ENCODE results near the gene KCTD11. TPM values are rescaled to one million over a fixed set of nuclear protein-coding genes. Genes with fewer than 3 reads are reported as not detected.

Gene KCTD11
- total and polyA plus RNA-seq, 10 of the 15 experiments (the other 5 are each of a cell fraction or from before 2014, with no cell fraction given) = 0.05 to 7.3 (median 2.9) TPM

DNA sequence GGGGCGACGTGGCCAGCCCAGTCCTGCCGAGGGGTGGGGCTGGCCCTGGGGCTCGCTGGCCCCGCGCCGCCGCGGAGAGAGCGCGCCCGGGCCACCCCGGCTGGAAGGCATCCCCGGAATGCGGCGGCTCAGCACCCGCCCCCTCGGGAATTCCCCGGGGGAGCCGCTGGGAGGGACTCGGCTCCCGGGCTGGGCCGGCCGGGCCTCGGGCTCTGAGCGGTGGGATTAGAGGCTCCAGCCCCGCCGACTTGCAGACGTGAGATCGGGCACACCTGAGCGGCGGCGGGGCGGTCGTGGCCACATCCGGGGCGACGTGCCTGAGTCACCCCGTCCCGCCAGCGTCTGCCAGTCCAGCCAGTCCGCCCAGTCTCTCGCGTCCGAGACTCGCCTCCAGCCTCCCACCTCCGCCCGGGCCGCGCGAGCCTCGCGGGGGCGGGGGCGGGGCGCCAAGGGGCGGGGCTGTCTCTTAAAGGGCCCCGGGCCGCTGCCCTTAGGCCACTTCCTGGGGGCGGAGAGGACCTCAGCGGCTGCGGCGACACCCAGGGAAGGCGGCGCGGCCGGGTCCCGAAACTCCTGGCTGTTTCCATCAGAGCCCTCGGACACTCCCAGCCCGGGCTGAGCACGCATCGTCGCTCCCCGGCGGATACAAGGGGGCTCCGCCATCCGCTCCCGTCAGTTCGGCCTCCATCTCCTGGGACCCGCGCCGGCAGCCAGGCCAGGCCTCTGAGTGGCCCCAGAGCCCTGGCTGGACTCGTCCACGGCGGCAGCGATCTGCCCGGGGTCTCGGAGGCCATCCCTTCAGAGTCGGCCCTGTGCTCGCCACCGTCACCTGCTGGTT, at the start of gene KCTD11 (continued):
- TF ChIP-seq, protein P1, sequence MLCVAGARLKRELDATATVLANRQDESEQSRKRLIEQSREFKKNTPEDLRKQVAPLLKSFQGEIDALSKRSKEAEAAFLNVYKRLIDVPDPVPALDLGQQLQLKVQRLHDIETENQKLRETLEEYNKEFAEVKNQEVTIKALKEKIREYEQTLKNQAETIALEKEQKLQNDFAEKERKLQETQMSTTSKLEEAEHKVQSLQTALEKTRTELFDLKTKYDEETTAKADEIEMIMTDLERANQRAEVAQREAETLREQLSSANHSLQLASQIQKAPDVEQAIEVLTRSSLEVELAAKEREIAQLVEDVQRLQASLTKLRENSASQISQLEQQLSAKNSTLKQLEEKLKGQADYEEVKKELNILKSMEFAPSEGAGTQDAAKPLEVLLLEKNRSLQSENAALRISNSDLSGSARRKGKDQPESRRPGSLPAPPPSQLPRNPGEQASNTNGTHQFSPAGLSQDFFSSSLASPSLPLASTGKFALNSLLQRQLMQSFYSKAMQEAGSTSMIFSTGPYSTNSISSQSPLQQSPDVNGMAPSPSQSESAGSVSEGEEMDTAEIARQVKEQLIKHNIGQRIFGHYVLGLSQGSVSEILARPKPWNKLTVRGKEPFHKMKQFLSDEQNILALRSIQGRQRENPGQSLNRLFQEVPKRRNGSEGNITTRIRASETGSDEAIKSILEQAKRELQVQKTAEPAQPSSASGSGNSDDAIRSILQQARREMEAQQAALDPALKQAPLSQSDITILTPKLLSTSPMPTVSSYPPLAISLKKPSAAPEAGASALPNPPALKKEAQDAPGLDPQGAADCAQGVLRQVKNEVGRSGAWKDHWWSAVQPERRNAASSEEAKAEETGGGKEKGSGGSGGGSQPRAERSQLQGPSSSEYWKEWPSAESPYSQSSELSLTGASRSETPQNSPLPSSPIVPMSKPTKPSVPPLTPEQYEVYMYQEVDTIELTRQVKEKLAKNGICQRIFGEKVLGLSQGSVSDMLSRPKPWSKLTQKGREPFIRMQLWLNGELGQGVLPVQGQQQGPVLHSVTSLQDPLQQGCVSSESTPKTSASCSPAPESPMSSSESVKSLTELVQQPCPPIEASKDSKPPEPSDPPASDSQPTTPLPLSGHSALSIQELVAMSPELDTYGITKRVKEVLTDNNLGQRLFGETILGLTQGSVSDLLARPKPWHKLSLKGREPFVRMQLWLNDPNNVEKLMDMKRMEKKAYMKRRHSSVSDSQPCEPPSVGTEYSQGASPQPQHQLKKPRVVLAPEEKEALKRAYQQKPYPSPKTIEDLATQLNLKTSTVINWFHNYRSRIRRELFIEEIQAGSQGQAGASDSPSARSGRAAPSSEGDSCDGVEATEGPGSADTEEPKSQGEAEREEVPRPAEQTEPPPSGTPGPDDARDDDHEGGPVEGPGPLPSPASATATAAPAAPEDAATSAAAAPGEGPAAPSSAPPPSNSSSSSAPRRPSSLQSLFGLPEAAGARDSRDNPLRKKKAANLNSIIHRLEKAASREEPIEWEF (IDR thresholded peaks at IDR 0.05; ENCODE audit: insufficient replicate concordance, low read depth, low read length) = no peak
- no peak for TF ChIP-seq RCOR1 (conservative IDR thresholded peaks at IDR 0.05; ENCODE audit: low read depth, low read length)
- no peak for TF ChIP-seq ZZZ3 (IDR thresholded peaks at IDR 0.05; ENCODE audit: control insufficient read depth, insufficient read length, low read depth)
- peak; percentile 82 for TF ChIP-seq DPF2 (IDR thresholded peaks at IDR 0.05)
- TF ChIP-seq, protein P2, sequence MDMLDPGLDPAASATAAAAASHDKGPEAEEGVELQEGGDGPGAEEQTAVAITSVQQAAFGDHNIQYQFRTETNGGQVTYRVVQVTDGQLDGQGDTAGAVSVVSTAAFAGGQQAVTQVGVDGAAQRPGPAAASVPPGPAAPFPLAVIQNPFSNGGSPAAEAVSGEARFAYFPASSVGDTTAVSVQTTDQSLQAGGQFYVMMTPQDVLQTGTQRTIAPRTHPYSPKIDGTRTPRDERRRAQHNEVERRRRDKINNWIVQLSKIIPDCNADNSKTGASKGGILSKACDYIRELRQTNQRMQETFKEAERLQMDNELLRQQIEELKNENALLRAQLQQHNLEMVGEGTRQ (IDR thresholded peaks at IDR 0.05; ENCODE audit: borderline replicate concordance, low read depth, low read length) = no peak
- TF ChIP-seq, protein P3, sequence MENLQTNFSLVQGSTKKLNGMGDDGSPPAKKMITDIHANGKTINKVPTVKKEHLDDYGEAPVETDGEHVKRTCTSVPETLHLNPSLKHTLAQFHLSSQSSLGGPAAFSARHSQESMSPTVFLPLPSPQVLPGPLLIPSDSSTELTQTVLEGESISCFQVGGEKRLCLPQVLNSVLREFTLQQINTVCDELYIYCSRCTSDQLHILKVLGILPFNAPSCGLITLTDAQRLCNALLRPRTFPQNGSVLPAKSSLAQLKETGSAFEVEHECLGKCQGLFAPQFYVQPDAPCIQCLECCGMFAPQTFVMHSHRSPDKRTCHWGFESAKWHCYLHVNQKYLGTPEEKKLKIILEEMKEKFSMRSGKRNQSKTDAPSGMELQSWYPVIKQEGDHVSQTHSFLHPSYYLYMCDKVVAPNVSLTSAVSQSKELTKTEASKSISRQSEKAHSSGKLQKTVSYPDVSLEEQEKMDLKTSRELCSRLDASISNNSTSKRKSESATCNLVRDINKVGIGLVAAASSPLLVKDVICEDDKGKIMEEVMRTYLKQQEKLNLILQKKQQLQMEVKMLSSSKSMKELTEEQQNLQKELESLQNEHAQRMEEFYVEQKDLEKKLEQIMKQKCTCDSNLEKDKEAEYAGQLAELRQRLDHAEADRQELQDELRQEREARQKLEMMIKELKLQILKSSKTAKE (IDR thresholded peaks at IDR 0.05; ENCODE audit: low read depth, poor library complexity, severe bottlenecking) = no peak
- peak; percentile 94 for TF ChIP-seq GATAD2B (conservative IDR thresholded peaks at IDR 0.05; ENCODE audit: low read depth)
- TF ChIP-seq RELA (IDR thresholded peaks at IDR 0.05; ENCODE audit: borderline replicate concordance, partially characterized antibody) = peak; percentile 18
- TF ChIP-seq, protein P4, sequence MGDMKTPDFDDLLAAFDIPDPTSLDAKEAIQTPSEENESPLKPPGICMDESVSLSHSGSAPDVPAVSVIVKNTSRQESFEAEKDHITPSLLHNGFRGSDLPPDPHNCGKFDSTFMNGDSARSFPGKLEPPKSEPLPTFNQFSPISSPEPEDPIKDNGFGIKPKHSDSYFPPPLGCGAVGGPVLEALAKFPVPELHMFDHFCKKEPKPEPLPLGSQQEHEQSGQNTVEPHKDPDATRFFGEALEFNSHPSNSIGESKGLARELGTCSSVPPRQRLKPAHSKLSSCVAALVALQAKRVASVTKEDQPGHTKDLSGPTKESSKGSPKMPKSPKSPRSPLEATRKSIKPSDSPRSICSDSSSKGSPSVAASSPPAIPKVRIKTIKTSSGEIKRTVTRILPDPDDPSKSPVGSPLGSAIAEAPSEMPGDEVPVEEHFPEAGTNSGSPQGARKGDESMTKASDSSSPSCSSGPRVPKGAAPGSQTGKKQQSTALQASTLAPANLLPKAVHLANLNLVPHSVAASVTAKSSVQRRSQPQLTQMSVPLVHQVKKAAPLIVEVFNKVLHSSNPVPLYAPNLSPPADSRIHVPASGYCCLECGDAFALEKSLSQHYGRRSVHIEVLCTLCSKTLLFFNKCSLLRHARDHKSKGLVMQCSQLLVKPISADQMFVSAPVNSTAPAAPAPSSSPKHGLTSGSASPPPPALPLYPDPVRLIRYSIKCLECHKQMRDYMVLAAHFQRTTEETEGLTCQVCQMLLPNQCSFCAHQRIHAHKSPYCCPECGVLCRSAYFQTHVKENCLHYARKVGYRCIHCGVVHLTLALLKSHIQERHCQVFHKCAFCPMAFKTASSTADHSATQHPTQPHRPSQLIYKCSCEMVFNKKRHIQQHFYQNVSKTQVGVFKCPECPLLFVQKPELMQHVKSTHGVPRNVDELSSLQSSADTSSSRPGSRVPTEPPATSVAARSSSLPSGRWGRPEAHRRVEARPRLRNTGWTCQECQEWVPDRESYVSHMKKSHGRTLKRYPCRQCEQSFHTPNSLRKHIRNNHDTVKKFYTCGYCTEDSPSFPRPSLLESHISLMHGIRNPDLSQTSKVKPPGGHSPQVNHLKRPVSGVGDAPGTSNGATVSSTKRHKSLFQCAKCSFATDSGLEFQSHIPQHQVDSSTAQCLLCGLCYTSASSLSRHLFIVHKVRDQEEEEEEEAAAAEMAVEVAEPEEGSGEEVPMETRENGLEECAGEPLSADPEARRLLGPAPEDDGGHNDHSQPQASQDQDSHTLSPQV (IDR thresholded peaks at IDR 0.05) = no peak
- TF ChIP-seq RFX5 (IDR thresholded peaks at IDR 0.05; ENCODE audit: low read depth, low read length) = no peak
- TF ChIP-seq SREBF2 (IDR thresholded peaks at IDR 0.05; ENCODE audit: low read length) = no peak
- peak; percentile 60; the same call in 1 of the 2 replicates for TF ChIP-seq NR2F1 (conservative IDR thresholded peaks at IDR 0.05)
- TF ChIP-seq HDAC2 (IDR thresholded peaks at IDR 0.05) = no peak
- no peak for TF ChIP-seq BMI1 (IDR thresholded peaks at IDR 0.05; ENCODE audit: borderline replicate concordance)
- no peak for TF ChIP-seq NFXL1 (IDR thresholded peaks at IDR 0.05; ENCODE audit: borderline replicate concordance)
- TF ChIP-seq, protein P5, sequence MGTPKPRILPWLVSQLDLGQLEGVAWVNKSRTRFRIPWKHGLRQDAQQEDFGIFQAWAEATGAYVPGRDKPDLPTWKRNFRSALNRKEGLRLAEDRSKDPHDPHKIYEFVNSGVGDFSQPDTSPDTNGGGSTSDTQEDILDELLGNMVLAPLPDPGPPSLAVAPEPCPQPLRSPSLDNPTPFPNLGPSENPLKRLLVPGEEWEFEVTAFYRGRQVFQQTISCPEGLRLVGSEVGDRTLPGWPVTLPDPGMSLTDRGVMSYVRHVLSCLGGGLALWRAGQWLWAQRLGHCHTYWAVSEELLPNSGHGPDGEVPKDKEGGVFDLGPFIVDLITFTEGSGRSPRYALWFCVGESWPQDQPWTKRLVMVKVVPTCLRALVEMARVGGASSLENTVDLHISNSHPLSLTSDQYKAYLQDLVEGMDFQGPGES (IDR thresholded peaks at IDR 0.05) = no peak

All from GM12878 (cell line).